GM23338 (cell line): Measurements from ENCODE around the gene CCDC187. TPM values are rescaled to one million over a fixed set of nuclear protein-coding genes. Genes with fewer than 3 reads are reported as not detected.

Source experiments
- ATAC-seq: fragments of 200-7000 bp; cut with Tn5 transposase; 3 replicates; pipeline ENCODE4 v1.9.1; 2020
- DNase-seq: peaks from one replicate; pipeline ENCODE4 v3.0.0-alpha.2; 2015; ENCODE audit warnings: low spot score
- H2AFZ ChIP-seq: fragments of 200-600 bp; sonication (generic); 2 replicates; pipeline ENCODE4 v1.8.0; 2016; ENCODE audit warnings: antibody characterized with exemption, mild to moderate bottlenecking, moderate library complexity
- H3F3A ChIP-seq: fragments of 200-600 bp; sonication (generic); replicated peaks from 2 replicates; pipeline ENCODE4 v1.8.0; 2017; ENCODE audit warnings: antibody characterized with exemption, mixed run types, low read depth
- H3K27ac ChIP-seq: fragments of 200-600 bp; sonication (generic); 2 replicates; pipeline ENCODE4 v1.6.1; 2016; ENCODE audit warnings: low read depth
- H3K27me3 ChIP-seq: fragments of 200-600 bp; sonication (generic); 2 replicates; pipeline ENCODE4 v1.8.0; 2016; ENCODE audit warnings: mild to moderate bottlenecking, mixed run types, moderate library complexity; ENCODE audit not compliant: insufficient read depth
- H3K36me3 ChIP-seq: fragments of 200-600 bp; sonication (generic); 2 replicates; pipeline ENCODE4 v1.8.0; 2016; ENCODE audit warnings: mild to moderate bottlenecking; ENCODE audit not compliant: insufficient read depth
- H3K4me1 ChIP-seq: fragments of 200-600 bp; sonication (generic); 2 replicates; pipeline ENCODE4 v1.8.0; 2016; ENCODE audit warnings: mild to moderate bottlenecking, moderate library complexity; ENCODE audit not compliant: insufficient read depth
- H3K4me2 ChIP-seq: fragments of 200-600 bp; sonication (generic); 2 replicates; pipeline ENCODE4 v1.7.1; 2017; ENCODE audit warnings: mixed run types
- H3K4me3 ChIP-seq: fragments of 200-600 bp; sonication (generic); 2 replicates; pipeline ENCODE4 v1.6.1; 2016; ENCODE audit warnings: mixed run types
- H3K79me2 ChIP-seq: fragments of 200-600 bp; sonication (generic); replicated peaks from 2 replicates; pipeline ENCODE4 v1.8.0; 2017; ENCODE audit warnings: mild to moderate bottlenecking; ENCODE audit not compliant: insufficient read depth
- H3K9me2 ChIP-seq: fragments of 200-600 bp; sonication (generic); 2 replicates; pipeline ENCODE4 v1.8.0; 2017; ENCODE audit not compliant: insufficient read depth
- H4K20me1 ChIP-seq: fragments of 200-600 bp; sonication (generic); replicated peaks from 2 replicates; pipeline ENCODE4 v1.8.0; 2017; ENCODE audit warnings: mild to moderate bottlenecking; ENCODE audit not compliant: insufficient read depth
- H3K27ac Mint-ChIP-seq: 2 replicates; pipeline ENCODE4 v1.8.0; 2020; ENCODE audit warnings: inconsistent platforms, mild to moderate bottlenecking, moderate library complexity, mixed read lengths
- H3K27me3 Mint-ChIP-seq: 3 replicates; pipeline ENCODE4 v1.8.0; 2022; ENCODE audit warnings: low read depth, mild to moderate bottlenecking, moderate library complexity, mixed read lengths, inconsistent platforms; ENCODE audit not compliant: insufficient read depth, poor library complexity
- H3K36me3 Mint-ChIP-seq: 3 replicates; pipeline ENCODE4 v1.8.0; 2021; ENCODE audit warnings: low read depth, mild to moderate bottlenecking, inconsistent platforms, moderate library complexity, mixed read lengths
- H3K4me1 Mint-ChIP-seq: 3 replicates; pipeline ENCODE4 v1.8.0; 2020; ENCODE audit warnings: mild to moderate bottlenecking, inconsistent platforms, mixed read lengths
- H3K4me3 Mint-ChIP-seq: 3 replicates; pipeline ENCODE4 v1.8.0; 2021; ENCODE audit warnings: moderate library complexity, mild to moderate bottlenecking, inconsistent platforms, mixed read lengths
- H3K9me3 Mint-ChIP-seq: 3 replicates; pipeline ENCODE4 v1.8.0; 2020; ENCODE audit warnings: moderate library complexity, mild to moderate bottlenecking, inconsistent platforms, mixed read lengths
- CREB1 ChIP-seq: fragments of 250-450 bp; sonication (Bioruptor Pico); IDR thresholded peaks from 2 replicates; pipeline ENCODE4 v1.5.0; 2020; ENCODE audit warnings: low read depth, mild to moderate bottlenecking, moderate library complexity
- EZH2 ChIP-seq: fragments of 200-600 bp; sonication (generic); IDR thresholded peaks from one replicate; pipeline ENCODE4 v1.8.0; 2017; ENCODE audit warnings: antibody characterized with exemption, mild to moderate bottlenecking, low read depth; ENCODE audit not compliant: unreplicated experiment
- EZH2phosphoT487 ChIP-seq: fragments of 200-600 bp; sonication (generic); IDR thresholded peaks from one replicate; pipeline ENCODE4 v1.8.1; 2018; ENCODE audit warnings: antibody characterized with exemption; ENCODE audit not compliant: unreplicated experiment
- JUNB ChIP-seq: IDR thresholded peaks from one replicate; pipeline ENCODE4 v1.6.1; 2016; ENCODE audit warnings: antibody characterized with exemption; ENCODE audit not compliant: unreplicated experiment
- NANOG ChIP-seq: IDR thresholded peaks from 2 replicates; pipeline ENCODE4 v1.6.1; 2016; ENCODE audit warnings: antibody characterized with exemption, borderline replicate concordance
- POLR2AphosphoS5 ChIP-seq: IDR thresholded peaks from 2 replicates; pipeline ENCODE4 v1.6.1; 2016; ENCODE audit warnings: antibody characterized with exemption, low read depth
- STAT1 ChIP-seq: IDR thresholded peaks from one replicate; pipeline ENCODE4 v1.6.1; 2016; ENCODE audit warnings: antibody characterized with exemption; ENCODE audit not compliant: unreplicated experiment
- ZNF114 ChIP-seq: fragments of 250-450 bp; sonication (Bioruptor Pico); IDR thresholded peaks from 2 replicates; pipeline ENCODE4 v1.5.0; 2020; ENCODE audit warnings: mild to moderate bottlenecking, moderate library complexity
- ZNF331 ChIP-seq: fragments of 250-450 bp; sonication (Bioruptor Pico); IDR thresholded peaks from 2 replicates; pipeline ENCODE4 v1.5.0; 2020; ENCODE audit warnings: low read depth, mild to moderate bottlenecking, moderate library complexity
- polyA plus RNA-seq: library from polyadenylated mRNA; unstranded; fragments of >200 nt; fragmentation: Nextera tagmentation; extraction: Ambion mirVana; gene quantifications from 2 replicates; pipeline ENCODE4 v1.2.1, GENCODE V29; 2016
- total RNA-seq: library from RNA; depleted of rRNA; stranded (reverse); fragments of >200 nt; shearing (Covaris generic); gene quantifications from 2 replicates; pipeline ENCODE4 v1.2.3, GENCODE V29; 2014
- TF ChIP-seq, protein P1 (sequence below): IDR thresholded peaks from one replicate; pipeline ENCODE4 v1.6.1; 2018; ENCODE audit warnings: antibody characterized with exemption; ENCODE audit not compliant: unreplicated experiment
- TF ChIP-seq, protein P2 (sequence below): fragments of 250-450 bp; sonication (Bioruptor Pico); IDR thresholded peaks from 2 replicates; pipeline ENCODE4 v1.5.0; 2020; ENCODE audit warnings: mild to moderate bottlenecking, moderate library complexity
- TF ChIP-seq, protein P3 (sequence below): IDR thresholded peaks from 2 replicates; pipeline ENCODE4 v1.6.1; 2016; ENCODE audit warnings: antibody characterized with exemption
- TF ChIP-seq, protein P4 (sequence below), 2 experiments: fragments of 200-600 bp in 1 of 2; sonication (generic) in 1 of 2; conservative IDR thresholded peaks; 2 replicates each; pipeline versions ENCODE4 v1.5.1 to v1.6.1; 2016 to 2017; ENCODE audit warnings: antibody characterized with exemption in 2 of 2, low read depth in 2 of 2, mild to moderate bottlenecking in 2 of 2, moderate library complexity in 1 of 2

The CCDC187 gene
- total and polyA plus RNA-seq, 2 experiments from 2014 or later: 0.14 TPM; not detected in 1

DNA sequence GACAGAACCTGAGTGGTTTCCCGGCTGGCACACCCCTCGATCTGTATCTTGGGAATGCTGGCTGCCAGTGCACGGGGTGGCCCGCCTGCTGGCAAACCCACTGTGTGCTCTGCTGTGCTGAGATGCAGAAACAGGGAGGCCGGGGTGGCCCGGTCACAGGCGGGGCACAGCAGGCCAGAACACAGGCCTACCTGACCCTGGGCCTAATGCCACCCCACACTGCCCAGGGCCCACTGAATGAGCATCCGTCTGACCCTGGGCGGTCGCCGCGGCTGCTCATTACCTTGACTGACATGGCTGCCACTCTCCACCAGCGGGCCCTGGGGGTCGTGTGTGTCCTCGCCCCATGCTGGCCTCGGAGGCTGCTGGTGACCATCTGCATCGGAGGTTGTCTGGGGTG, 44.1 kb downstream of the CCDC187 start:
- no peaks in the 10 kb centered on the region for H3K9me2 ChIP-seq
- H3K4me3 ChIP-seq: no peak overlapping the region
- H3K4me3 Mint-ChIP-seq: no peak overlapping the region
- no peaks in the 10 kb centered on the region for H3K36me3 Mint-ChIP-seq
- H3K27ac Mint-ChIP-seq: no peak overlapping the region
- H3K27ac ChIP-seq: no peak overlapping the region
- no peaks in the 10 kb centered on the region for H3K9me3 Mint-ChIP-seq
- no peaks in the 10 kb centered on the region for H3K4me1 ChIP-seq
- H3K4me2 ChIP-seq: no peak overlapping the region
- no peaks in the 10 kb centered on the region for H3K36me3 ChIP-seq
- no peak overlapping the region for H2AFZ ChIP-seq
- H3K27me3 Mint-ChIP-seq: no peaks in the 10 kb centered on the region
- TF ChIP-seq ZNF114 (CRISPR knock-in tag) (no peak), ZNF331 (no peak), POLR2AphosphoS5 (no peak), EZH2phosphoT487 (no peak), JUNB (no peak), STAT1 (no peak), EZH2 (no peak), NANOG (no peak), CREB1 (CRISPR knock-in tag) (no peak)
- TF ChIP-seq, protein P1, sequence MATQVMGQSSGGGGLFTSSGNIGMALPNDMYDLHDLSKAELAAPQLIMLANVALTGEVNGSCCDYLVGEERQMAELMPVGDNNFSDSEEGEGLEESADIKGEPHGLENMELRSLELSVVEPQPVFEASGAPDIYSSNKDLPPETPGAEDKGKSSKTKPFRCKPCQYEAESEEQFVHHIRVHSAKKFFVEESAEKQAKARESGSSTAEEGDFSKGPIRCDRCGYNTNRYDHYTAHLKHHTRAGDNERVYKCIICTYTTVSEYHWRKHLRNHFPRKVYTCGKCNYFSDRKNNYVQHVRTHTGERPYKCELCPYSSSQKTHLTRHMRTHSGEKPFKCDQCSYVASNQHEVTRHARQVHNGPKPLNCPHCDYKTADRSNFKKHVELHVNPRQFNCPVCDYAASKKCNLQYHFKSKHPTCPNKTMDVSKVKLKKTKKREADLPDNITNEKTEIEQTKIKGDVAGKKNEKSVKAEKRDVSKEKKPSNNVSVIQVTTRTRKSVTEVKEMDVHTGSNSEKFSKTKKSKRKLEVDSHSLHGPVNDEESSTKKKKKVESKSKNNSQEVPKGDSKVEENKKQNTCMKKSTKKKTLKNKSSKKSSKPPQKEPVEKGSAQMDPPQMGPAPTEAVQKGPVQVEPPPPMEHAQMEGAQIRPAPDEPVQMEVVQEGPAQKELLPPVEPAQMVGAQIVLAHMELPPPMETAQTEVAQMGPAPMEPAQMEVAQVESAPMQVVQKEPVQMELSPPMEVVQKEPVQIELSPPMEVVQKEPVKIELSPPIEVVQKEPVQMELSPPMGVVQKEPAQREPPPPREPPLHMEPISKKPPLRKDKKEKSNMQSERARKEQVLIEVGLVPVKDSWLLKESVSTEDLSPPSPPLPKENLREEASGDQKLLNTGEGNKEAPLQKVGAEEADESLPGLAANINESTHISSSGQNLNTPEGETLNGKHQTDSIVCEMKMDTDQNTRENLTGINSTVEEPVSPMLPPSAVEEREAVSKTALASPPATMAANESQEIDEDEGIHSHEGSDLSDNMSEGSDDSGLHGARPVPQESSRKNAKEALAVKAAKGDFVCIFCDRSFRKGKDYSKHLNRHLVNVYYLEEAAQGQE: no peak
- TF ChIP-seq, protein P2, sequence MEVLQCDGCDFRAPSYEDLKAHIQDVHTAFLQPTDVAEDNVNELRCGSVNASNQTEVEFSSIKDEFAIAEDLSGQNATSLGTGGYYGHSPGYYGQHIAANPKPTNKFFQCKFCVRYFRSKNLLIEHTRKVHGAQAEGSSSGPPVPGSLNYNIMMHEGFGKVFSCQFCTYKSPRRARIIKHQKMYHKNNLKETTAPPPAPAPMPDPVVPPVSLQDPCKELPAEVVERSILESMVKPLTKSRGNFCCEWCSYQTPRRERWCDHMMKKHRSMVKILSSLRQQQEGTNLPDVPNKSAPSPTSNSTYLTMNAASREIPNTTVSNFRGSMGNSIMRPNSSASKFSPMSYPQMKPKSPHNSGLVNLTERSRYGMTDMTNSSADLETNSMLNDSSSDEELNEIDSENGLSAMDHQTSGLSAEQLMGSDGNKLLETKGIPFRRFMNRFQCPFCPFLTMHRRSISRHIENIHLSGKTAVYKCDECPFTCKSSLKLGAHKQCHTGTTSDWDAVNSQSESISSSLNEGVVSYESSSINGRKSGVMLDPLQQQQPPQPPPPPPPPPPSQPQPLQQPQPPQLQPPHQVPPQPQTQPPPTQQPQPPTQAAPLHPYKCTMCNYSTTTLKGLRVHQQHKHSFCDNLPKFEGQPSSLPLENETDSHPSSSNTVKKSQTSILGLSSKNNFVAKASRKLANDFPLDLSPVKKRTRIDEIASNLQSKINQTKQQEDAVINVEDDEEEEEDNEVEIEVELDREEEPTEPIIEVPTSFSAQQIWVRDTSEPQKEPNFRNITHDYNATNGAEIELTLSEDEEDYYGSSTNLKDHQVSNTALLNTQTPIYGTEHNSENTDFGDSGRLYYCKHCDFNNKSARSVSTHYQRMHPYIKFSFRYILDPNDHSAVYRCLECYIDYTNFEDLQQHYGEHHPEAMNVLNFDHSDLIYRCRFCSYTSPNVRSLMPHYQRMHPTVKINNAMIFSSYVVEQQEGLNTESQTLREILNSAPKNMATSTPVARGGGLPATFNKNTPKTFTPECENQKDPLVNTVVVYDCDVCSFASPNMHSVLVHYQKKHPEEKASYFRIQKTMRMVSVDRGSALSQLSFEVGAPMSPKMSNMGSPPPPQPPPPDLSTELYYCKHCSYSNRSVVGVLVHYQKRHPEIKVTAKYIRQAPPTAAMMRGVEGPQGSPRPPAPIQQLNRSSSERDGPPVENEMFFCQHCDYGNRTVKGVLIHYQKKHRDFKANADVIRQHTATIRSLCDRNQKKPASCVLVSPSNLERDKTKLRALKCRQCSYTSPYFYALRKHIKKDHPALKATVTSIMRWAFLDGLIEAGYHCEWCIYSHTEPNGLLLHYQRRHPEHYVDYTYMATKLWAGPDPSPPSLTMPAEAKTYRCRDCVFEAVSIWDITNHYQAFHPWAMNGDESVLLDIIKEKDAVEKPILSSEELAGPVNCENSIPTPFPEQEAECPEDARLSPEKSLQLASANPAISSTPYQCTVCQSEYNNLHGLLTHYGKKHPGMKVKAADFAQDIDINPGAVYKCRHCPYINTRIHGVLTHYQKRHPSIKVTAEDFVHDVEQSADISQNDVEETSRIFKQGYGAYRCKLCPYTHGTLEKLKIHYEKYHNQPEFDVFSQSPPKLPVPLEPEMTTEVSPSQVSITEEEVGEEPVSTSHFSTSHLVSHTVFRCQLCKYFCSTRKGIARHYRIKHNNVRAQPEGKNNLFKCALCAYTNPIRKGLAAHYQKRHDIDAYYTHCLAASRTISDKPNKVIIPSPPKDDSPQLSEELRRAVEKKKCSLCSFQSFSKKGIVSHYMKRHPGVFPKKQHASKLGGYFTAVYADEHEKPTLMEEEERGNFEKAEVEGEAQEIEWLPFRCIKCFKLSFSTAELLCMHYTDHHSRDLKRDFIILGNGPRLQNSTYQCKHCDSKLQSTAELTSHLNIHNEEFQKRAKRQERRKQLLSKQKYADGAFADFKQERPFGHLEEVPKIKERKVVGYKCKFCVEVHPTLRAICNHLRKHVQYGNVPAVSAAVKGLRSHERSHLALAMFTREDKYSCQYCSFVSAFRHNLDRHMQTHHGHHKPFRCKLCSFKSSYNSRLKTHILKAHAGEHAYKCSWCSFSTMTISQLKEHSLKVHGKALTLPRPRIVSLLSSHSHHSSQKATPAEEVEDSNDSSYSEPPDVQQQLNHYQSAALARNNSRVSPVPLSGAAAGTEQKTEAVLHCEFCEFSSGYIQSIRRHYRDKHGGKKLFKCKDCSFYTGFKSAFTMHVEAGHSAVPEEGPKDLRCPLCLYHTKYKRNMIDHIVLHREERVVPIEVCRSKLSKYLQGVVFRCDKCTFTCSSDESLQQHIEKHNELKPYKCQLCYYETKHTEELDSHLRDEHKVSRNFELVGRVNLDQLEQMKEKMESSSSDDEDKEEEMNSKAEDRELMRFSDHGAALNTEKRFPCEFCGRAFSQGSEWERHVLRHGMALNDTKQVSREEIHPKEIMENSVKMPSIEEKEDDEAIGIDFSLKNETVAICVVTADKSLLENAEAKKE (CRISPR knock-in tag): no peak
- TF ChIP-seq, protein P3, sequence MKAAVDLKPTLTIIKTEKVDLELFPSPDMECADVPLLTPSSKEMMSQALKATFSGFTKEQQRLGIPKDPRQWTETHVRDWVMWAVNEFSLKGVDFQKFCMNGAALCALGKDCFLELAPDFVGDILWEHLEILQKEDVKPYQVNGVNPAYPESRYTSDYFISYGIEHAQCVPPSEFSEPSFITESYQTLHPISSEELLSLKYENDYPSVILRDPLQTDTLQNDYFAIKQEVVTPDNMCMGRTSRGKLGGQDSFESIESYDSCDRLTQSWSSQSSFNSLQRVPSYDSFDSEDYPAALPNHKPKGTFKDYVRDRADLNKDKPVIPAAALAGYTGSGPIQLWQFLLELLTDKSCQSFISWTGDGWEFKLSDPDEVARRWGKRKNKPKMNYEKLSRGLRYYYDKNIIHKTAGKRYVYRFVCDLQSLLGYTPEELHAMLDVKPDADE: no peak
- TF ChIP-seq, protein P4, sequence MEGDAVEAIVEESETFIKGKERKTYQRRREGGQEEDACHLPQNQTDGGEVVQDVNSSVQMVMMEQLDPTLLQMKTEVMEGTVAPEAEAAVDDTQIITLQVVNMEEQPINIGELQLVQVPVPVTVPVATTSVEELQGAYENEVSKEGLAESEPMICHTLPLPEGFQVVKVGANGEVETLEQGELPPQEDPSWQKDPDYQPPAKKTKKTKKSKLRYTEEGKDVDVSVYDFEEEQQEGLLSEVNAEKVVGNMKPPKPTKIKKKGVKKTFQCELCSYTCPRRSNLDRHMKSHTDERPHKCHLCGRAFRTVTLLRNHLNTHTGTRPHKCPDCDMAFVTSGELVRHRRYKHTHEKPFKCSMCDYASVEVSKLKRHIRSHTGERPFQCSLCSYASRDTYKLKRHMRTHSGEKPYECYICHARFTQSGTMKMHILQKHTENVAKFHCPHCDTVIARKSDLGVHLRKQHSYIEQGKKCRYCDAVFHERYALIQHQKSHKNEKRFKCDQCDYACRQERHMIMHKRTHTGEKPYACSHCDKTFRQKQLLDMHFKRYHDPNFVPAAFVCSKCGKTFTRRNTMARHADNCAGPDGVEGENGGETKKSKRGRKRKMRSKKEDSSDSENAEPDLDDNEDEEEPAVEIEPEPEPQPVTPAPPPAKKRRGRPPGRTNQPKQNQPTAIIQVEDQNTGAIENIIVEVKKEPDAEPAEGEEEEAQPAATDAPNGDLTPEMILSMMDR (conservative IDR thresholded peaks at IDR 0.05; ENCODE audit: low read depth in 2 of 2): no peak
- no peak for DNase-seq
- H4K20me1 ChIP-seq: no peaks in the 10 kb centered on the region
- H3K27me3 ChIP-seq: no peaks in the 10 kb centered on the region
- no peaks in the 10 kb centered on the region for H3K79me2 ChIP-seq
- no peaks in the 10 kb centered on the region for H3F3A ChIP-seq
- ATAC-seq: no peak
- peaks cover 3% of the 10 kb centered on the region; the same call in 1 of the 3 replicates for H3K4me1 Mint-ChIP-seq
